PFSK-1 (cell line): Measurements from ENCODE around the gene SLPI.

Experiments
- FOXP2 ChIP-seq: optimal IDR thresholded peaks from 2 replicates; pipeline ENCODE3; 2011; ENCODE audit warnings: borderline replicate concordance, control low read depth, inconsistent platforms; ENCODE audit not compliant: insufficient read depth; ENCODE audit errors: extremely low read length, extremely low read depth
- POLR2AphosphoS5 ChIP-seq: IDR thresholded peaks from 2 replicates; pipeline ENCODE4 v1.6.1; 2012; ENCODE audit warnings: low read depth, mild to moderate bottlenecking, control low read depth, low read length, moderate library complexity
- SIN3A ChIP-seq: IDR thresholded peaks from 2 replicates; pipeline ENCODE4 v1.6.1; 2012; ENCODE audit warnings: mild to moderate bottlenecking, low read length, moderate library complexity, borderline replicate concordance; ENCODE audit not compliant: insufficient read depth
- TAF1 ChIP-seq: IDR thresholded peaks from 2 replicates; pipeline ENCODE4 v1.6.1; 2012; ENCODE audit warnings: low read length, control low read depth, borderline replicate concordance; ENCODE audit not compliant: insufficient read depth

DNA sequence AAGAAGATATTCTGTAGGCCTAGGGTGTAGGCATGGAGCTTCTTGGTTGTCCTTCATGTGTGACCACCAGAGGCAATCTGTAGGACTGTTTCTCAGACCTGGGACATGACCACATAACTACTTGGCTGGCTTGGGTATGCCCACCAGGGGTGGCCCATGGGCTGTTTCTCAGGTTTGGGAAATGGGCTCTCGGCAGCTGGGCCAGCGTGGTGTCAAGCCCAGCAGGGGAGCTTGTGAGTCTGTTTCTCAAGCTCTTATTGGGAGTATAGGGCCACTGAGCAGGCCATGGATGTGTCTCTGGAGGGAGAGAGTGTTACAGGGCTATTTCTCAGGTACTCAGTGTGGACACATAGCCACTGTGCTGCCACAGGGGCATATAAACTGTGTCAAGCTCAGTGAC, 35.7 kb downstream of the SLPI start:
- TF ChIP-seq TAF1 (no peak), SIN3A (no peak), FOXP2 (no peak), POLR2AphosphoS5 (no peak)
